Activated T-cell treated with anti-CD3 and anti-CD28 coated beads, Interleukin-2, amount 50 U/mL, for 4 hours (primary cell): Measurements from ENCODE around the gene TRIM28. TPM values are rescaled to one million over a fixed set of nuclear protein-coding genes. Genes with fewer than 3 reads are reported as not detected.

ENCODE experiments used
- ATAC-seq, 2 donors: fragments of 200-7000 bp; cut with Tn5 transposase; one replicate each; pipeline ENCODE4 v1.10.0; 2021
- DNase-seq: peaks from one replicate; pipeline ENCODE4 v3.0.0-alpha.2; 2020
- H3K27me3 Mint-ChIP-seq: one replicate; pipeline ENCODE4 v1.8.0; 2021; ENCODE audit warnings: low read depth, mixed read lengths
- H3K36me3 Mint-ChIP-seq: one replicate; pipeline ENCODE4 v1.8.0; 2022; ENCODE audit warnings: mixed read lengths; ENCODE audit not compliant: insufficient read depth
- H3K4me1 Mint-ChIP-seq: one replicate; pipeline ENCODE4 v1.8.0; 2021; ENCODE audit warnings: low read depth, mixed read lengths
- H3K4me3 Mint-ChIP-seq: one replicate; pipeline ENCODE4 v1.8.0; 2021; ENCODE audit warnings: mild to moderate bottlenecking, moderate library complexity, mixed read lengths
- H3K9me3 Mint-ChIP-seq: one replicate; pipeline ENCODE4 v1.8.0; 2021; ENCODE audit warnings: mixed read lengths
- total RNA-seq, 3 donors: library from RNA; stranded (reverse); gene quantifications; one replicate each; pipeline ENCODE4 v1.2.1, GENCODE V29; 2021

Gene TRIM28
- total RNA-seq, 3 donors from 2014 or later = 850 to 963 (median 920) TPM

DNA sequence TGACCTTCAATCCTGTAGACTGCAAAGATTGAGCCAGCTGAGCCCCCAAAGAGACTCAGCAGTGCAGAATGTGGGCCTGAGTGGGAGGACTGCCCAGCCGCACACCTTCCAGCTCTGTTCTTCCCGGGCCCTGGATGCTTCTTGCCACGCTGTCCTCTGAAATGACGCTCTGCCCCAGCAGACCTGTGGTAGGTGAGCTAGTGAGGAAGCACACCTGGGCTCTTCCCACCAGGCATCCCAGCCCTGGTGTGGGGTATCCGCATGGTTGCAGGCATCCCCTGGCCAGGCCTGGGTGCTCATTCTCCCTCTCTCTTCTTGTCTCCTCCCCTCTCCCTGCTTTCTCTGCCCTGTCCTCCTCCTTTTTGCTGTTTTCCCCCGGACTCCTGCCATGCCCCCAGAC lies 39.1 kb downstream of the TRIM28 start:
- H3K36me3 Mint-ChIP-seq = peaks cover 9% of the 10 kb centered on the region
- H3K4me1 Mint-ChIP-seq = peaks cover 21% of the 10 kb centered on the region
- no peaks in the 10 kb centered on the region for H3K9me3 Mint-ChIP-seq

DNA sequence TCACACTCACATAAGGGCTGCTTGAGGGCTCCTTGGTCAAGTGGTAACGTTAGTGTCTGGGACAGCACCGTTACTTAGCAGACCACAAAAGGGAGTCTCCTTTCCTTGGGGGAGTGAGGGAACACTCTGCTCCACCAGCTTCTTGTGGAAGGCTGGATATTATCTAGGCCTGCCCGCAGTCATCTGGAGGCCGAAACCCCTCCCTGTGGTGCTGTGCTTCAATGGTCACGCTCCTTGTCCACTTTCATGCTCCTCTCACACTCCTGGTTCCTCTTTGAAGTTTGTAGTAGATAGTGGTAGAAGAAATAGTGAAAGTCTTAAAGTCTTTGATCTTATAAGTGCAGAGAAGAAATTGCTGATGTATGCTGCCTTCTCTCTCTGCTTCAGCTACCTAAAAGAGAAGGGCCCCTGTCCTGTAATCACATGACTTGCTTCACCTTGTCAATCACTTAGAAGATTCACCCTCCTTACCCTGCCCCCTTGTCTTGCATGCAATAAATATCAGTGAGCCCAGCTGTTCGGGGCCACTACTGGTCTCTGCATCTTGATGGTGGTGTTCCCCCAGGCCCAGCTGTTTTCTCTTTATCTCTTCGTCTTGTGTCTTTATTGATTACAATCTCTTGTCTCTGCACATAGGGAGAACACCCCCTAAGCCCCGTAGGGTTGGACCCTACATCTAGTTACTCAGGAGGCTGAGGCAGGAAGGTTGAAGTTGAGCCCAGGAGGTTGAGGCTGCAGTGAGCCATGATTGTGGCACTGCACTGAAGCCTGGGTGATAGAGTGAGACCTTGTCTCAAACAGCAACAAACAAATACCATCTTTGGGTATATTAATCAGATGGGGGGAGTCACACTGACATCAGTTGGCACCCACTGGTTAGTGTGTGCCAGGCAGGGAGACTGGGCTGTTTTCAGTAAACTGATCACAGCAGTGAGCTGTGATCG lies 40.9 kb downstream of the TRIM28 start:
- H3K4me1 Mint-ChIP-seq = peaks cover 7% of the 10 kb centered on the region
- ATAC-seq (no peak), DNase-seq (no peak)
- H3K27me3 Mint-ChIP-seq = no peaks in the 10 kb centered on the region
- H3K9me3 Mint-ChIP-seq = no peaks in the 10 kb centered on the region
- H3K36me3 Mint-ChIP-seq = peaks cover 9% of the 10 kb centered on the region
- no peak overlapping the region for H3K4me3 Mint-ChIP-seq

More for the DNA sequence above, 39.1 kb downstream of the TRIM28 start:
- ATAC-seq (no peak), DNase-seq (no peak)
- Mint-ChIP-seq H3K4me3 (no peak overlapping the region), H3K27me3 (no peaks in the 10 kb centered on the region)

DNA sequence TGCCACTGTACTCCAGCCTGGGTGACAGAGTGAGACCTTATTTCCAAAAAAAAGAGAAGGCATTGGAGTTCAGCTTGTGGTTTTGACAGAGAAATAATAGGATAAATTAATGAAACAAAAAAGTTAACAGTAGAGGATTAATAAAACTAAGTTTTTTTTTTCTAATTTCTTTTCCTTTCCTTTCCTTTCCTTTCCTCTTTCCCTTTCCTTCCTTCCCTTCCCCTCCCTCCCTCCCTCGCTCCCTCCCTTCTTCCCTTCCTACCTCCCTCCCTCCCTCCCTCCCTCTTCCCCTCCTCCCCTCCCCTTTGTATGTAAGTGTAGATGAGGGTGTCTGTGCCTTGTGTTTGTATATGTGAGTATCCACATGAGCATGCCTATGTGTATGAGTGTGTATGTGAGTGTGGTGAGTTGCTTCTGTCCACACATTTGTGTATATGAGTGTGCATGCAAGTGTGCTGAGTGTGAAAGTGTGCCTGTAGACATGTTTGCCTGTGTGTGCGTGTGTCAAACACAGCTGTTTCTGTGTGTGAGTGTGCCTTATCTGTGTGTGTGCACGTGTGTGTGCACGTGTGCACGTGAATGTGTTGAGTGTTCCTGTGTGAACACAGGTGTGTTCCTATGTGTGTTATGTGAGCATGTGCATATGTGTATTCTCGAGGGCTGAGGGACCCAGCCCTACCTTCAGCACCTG lies 41.7 kb downstream of the TRIM28 start:
- Mint-ChIP-seq H3K4me3 (no peak overlapping the region), H3K4me1 (peaks cover 7% of the 10 kb centered on the region), H3K9me3 (no peaks in the 10 kb centered on the region), H3K27me3 (no peaks in the 10 kb centered on the region), H3K36me3 (peaks cover 9% of the 10 kb centered on the region)
- DNase-seq (no peak), ATAC-seq (no peak)

DNA sequence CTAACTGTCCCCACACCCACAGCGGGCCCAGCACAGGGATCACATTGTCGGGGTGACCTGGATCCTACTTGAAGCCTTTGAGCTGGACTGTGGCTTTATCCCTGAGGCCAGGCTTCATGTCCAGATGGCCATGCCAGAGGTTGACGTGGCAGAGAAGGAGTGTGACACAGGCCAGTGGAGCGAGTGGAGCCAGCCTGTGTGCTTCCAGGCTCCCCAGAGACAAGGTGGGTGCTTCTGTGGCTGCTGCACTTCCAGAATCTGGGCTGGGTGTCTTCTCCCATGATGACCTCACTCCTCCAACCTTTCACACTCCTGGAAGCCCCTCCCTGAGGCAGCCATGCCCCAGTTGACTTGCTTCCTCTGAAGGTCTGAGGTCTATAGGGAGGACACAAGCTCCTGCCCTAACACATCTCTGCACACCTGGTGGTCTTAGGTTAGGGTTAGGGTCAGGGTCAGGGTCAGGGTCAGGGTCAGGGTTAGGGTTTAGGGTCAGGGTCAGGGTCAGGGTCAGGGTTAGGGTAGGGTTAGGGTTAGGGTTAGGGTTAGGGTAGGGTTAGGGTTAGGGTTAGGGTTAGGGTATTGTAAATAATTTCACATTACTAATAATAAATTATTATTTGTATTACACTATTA lies 42.4 kb downstream of the TRIM28 start:
- H3K4me1 Mint-ChIP-seq = peaks cover 3% of the 10 kb centered on the region
- DNase-seq (no peak), ATAC-seq (no peak)
- peaks cover 6% of the 10 kb centered on the region for H3K36me3 Mint-ChIP-seq
- no peak overlapping the region for H3K4me3 Mint-ChIP-seq
- no peaks in the 10 kb centered on the region for H3K9me3 Mint-ChIP-seq
- no peaks in the 10 kb centered on the region for H3K27me3 Mint-ChIP-seq

Other genes starting within 250 kb of the TRIM28 start
- gene ERVK3-1, start 238.7 kb upstream of the TRIM28 start, total RNA-seq = 100 to 1,000 TPM; 117 TPM
- 1 to 10 TPM; 3.0 to 4.3 (median 3.6) TPM for gene ZSCAN22, start 217.1 kb upstream of the TRIM28 start, total RNA-seq
- 10 to 100 TPM in 2 of 3 donors, 1 to 10 TPM in 1; 9.0 to 12.0 (median 11.5) TPM for gene A1BG, start 190.6 kb upstream of the TRIM28 start, total RNA-seq
- under 1 TPM; 0.55 to 0.99 (median 0.98) TPM for gene ZNF497, start 181.3 kb upstream of the TRIM28 start, total RNA-seq
- gene ZNF837, start 163.0 kb upstream of the TRIM28 start, total RNA-seq = 1 to 10 TPM; 1.2 to 2.1 (median 1.8) TPM
- 1,000 to 10,000 TPM; 2,106 to 2,287 (median 2,120) TPM for gene RPS5, start 156.8 kb upstream of the TRIM28 start, total RNA-seq
- 1 to 10 TPM; 2.5 to 3.2 (median 2.5) TPM for gene RNF225, start 148.4 kb upstream of the TRIM28 start, total RNA-seq
- gene ZNF584, start 135.4 kb upstream of the TRIM28 start, total RNA-seq = 10 to 100 TPM; 17.8 to 20.5 (median 20.3) TPM
- gene ZNF132, start 103.9 kb upstream of the TRIM28 start, total RNA-seq = 1 to 10 TPM; 1.0 to 1.8 (median 1.8) TPM
- gene ZNF324B, start 92.4 kb upstream of the TRIM28 start, total RNA-seq = 10 to 100 TPM; 10.7 to 13.3 (median 11.3) TPM
- 10 to 100 TPM; 16.1 to 18.0 (median 16.4) TPM for gene ZNF324, start 77.0 kb upstream of the TRIM28 start, total RNA-seq
- 1 to 10 TPM; 5.3 to 6.4 (median 6.0) TPM for gene ZNF446, start 67.7 kb upstream of the TRIM28 start, total RNA-seq
- 10 to 100 TPM; 12.6 to 19.8 (median 19.5) TPM for gene SLC27A5, start 32.1 kb upstream of the TRIM28 start, total RNA-seq
- gene ZBTB45, start 24.3 kb upstream of the TRIM28 start, total RNA-seq = 10 to 100 TPM; 15.4 to 16.7 (median 16.1) TPM
- gene CHMP2A, start 11.0 kb downstream of the TRIM28 start, total RNA-seq = 100 to 1,000 TPM; 117 to 128 (median 119) TPM
- gene UBE2M, start 14.5 kb downstream of the TRIM28 start, total RNA-seq = 100 to 1,000 TPM; 138 to 155 (median 153) TPM
- gene MZF1, start 29.3 kb downstream of the TRIM28 start, total RNA-seq = 10 to 100 TPM; 12.4 to 16.9 (median 12.7) TPM